ENCODE measurements around the gene FDX2.

Gene FDX2

GRCh38 chr19:10332965-10333757, 17.3 kb upstream of the FDX2 start, which contains the start of gene RAVER1:
Gene RAVER1, minus strand, starts transcription at chr19:10333529. Its CDS starts 22 bp downstream, at chr19:10333507.
- DNase-seq, result peak; percentile 97 to 99

GRCh38 chr19:10332158-10332964, 16.5 kb upstream of the FDX2 start:
- no peak for DNase-seq

- no peak for DNase-seq
Observed at GRCh38 chr19:10329555-10329954, 13.7 kb upstream of the FDX2 start.

DNA sequence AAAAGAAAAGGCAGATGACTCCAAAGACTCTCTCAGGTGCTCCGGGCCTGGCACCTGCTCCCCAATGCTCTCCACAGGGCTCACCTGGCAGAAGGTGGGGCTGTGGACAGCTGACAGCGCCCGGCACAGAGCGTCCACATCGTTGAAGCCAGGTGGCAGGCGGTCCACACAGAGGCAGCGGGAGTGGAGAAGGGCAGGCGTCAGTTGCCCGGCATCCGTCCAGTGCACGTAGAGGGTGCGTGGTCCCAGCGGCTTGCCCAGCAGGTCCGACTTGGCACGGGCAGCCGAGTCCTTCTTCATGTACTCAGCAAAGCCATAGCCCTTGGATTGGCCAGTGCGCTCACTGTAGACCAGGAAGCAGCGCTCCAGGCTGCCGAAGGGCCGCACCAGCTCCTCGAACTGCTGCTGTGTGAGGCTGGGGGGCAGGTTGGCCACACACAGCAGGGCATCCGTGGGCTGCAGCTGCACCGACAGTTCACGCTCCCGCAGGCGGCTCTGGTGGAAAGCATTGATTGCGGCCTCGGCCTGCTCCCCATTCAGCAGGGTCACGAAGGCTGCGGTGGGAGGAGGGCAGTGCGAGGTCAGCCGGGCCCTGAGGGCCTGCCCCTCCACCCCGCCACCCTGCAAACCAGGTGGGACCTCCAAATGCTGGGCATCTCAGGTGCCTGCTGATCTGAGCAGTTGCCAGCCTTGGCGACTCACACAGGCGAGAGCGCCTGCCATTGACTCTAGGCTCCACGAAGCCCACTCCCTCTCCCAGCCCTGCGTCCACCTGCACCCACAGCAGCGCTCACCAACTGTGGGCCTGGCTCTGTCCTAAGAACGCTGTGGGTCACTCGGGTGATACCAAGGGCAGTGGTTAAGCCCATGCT, 13.0 kb upstream of the FDX2 start:
- no peak for DNase-seq

- DNase-seq, result no peak
Observed at GRCh38 chr19:10327793-10328192, 12.0 kb upstream of the FDX2 start.

DNA sequence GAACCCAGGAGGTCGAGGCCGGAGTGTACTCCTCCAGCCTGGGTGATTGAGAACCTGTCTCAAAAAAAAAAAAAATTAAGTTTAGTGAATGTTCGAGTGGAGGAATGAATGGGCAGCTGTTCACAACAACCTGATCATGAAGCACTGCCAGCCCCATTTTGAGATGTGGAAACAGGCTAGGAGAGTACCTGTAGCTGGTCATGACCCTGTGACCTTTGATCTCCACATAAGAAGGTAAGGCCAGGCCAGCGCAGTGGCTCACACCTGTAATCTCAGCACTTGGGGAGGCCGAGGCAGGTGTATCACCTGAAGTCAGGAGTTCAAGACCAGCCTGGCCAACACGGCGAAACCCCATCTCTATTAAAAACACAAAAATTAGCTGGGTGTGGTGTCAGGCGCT, 9.9 kb upstream of the FDX2 start:
- DNase-seq, result no peak

DNA sequence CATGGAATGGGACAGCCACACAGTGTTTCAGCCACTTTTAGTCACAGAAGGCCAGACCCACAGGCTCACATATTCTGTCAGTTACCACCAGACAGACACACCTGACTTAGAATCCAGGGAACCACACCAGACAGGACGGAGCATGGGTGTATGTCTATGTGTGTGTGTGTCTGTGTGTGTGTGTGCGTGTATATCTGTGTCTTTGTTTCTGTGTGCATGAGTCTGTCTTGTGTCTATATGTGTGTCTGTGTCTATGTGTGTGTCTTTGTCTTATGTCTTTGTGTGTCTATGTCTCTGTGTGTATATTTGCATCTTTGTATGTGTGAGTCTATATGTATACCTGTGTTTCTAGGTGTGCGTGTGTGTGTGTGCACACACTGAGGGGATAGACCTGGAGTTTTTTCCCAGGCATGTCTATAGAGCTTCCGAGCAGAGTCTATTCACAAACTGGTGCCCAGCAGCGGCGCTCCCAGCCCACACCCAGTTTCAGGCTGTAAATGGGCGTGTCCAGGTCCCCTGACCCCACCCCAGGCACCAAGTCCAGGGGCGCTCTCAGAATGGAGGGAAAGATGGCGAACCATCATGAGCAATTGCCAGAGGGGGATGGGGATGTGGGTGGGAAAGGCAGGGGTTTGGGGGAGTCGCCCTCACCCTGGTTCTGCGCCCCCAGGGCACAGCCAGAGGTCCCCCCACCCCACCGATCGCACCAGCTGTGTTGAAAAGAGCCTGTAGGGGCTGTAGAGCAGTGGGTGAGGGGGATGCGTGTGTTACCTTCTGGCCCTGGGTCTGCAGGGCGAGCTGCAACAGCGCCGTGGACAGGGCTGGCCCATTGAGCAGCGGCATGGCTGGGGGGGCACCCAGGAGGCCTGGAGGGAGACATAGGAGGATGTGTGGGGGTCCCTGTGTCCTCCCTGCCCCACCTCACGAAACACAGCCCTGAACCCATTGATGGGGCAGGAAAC, 6.3 kb upstream of the FDX2 start:
- no peak for DNase-seq

DNA sequence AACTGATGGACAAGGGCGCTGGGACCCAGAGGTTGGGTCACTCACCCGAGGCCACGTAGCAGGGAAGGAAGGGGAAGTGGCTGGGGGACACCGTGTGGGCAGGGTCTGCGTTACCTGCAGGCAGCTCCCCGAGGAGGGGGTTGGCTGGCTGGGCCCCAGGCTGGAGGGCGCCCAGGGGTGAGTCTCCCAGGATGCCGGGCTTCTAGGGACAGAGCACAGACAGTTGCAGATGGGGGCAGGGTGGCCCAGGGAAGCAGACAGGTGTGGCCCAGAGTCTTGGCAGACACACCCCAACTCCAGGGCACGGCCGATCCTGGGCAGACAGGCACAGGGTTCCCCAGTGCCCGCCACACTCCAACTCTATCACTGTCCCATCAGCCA, 5.6 kb upstream of the FDX2 start:
- DNase-seq, result no peak

- DNase-seq, result no peak
Observed at GRCh38 chr19:10320602-10321416, 5.0 kb upstream of the FDX2 start.

- DNase-seq, result no peak
Observed at GRCh38 chr19:10318807-10319682, 3.2 kb upstream of the FDX2 start.

GRCh38 chr19:10317857-10318462, 2.1 kb upstream of the FDX2 start:
- no peak for DNase-seq

DNA sequence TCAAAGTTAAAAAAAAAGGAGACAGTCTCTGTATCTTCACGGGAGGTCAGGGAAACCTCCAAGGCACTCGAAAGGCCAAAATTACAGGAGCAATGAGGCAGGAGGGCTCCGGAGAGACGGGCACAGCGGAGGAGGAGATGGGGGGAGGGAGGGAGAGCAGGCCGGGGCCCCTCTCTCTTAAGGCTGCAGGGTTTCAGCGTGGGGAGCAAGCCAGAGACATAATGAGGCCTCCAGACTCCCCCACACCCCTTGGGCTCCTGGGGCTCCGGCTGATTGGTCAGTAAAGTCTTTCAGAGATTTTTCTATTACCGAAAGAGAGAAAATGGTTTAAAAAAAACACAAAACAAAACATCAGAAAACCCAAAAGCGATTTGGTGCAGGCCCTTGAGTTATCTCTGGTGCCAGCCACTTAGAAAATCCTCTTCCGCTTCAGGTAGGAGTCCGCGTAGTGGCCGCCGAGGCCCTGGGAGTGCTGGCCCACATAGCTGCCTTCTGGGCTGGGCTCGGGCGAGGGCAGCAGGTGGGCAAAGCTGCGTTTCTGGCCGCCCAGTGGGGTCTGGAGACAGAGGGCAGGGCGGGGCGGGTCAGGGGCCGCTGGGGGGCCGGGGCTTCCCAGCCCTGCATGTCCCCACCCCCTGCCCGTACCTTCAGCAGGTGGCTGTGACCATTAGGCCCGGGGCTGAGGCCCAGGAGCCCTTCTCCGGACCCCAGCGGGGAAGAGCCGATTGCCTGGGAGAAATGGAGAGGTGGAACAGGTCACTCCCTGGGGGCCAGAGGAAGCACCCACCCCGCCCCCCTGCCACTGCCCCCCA, 1.4 kb upstream of the FDX2 start:
- no peak for DNase-seq

- no peak for DNase-seq
Observed at GRCh38 chr19:10316229-10317044, 622 bp upstream of the FDX2 start.

- no peak for DNase-seq
Observed at GRCh38 chr19:10309423-10309822, 6.4 kb downstream of the FDX2 start, which contains the start of gene ZGLP1. Gene ZGLP1, minus strand, starts transcription at chr19:10309815.

GRCh38 chr19:10306327-10306726, 9.5 kb downstream of the FDX2 start:
- no peak for DNase-seq

- DNase-seq, result no peak
Observed at GRCh38 chr19:10305139-10305806, 10.5 kb downstream of the FDX2 start.

Measured in activated CD4-positive, alpha-beta T cell treated with anti-CD3 and anti-CD28 coated beads for 4 hours (primary cell).